Pons (tissue), 1 donor: ENCODE results near the gene PLEKHF1.
"Not testable (repeated sequence)": the region's sequence is repeated elsewhere in the genome, so short reads cannot be mapped to it uniquely, and the experiment has no call there.

Source experiments
- DNase-seq: peaks from one replicate; pipeline ENCODE4 v3.0.0-alpha.2; 2016; ENCODE audit warnings: low spot score

The PLEKHF1 gene

GRCh38 chr19:29664753-29665214, 477 bp upstream of the PLEKHF1 start:
- no peak for DNase-seq

- DNase-seq, result no peak
Observed at GRCh38 chr19:29665826-29666577, 741 bp downstream of the PLEKHF1 start.

- peak; percentile 43 for DNase-seq
Observed at GRCh38 chr19:29666578-29667386, 1.5 kb downstream of the PLEKHF1 start.

GRCh38 chr19:29667387-29667783, 2.1 kb downstream of the PLEKHF1 start:
- no peak for DNase-seq

GRCh38 chr19:29667901-29668341, 2.7 kb downstream of the PLEKHF1 start:
- DNase-seq, result no peak

GRCh38 chr19:29668746-29669609, 3.7 kb downstream of the PLEKHF1 start:
- DNase-seq, result no peak

- no peak for DNase-seq
Observed at GRCh38 chr19:29670255-29670654, 5.0 kb downstream of the PLEKHF1 start.

- not testable (repeated sequence) for DNase-seq
Observed at GRCh38 chr19:29671026-29671392, 5.7 kb downstream of the PLEKHF1 start.

GRCh38 chr19:29671393-29672160, 6.3 kb downstream of the PLEKHF1 start:
- peak; percentile 58 for DNase-seq

- DNase-seq, result no peak
Observed at GRCh38 chr19:29672319-29672932, 7.2 kb downstream of the PLEKHF1 start.

- DNase-seq, result no peak
Observed at GRCh38 chr19:29672933-29673336, 7.7 kb downstream of the PLEKHF1 start.

- no peak for DNase-seq
Observed at GRCh38 chr19:29673451-29674371, 8.4 kb downstream of the PLEKHF1 start.

GRCh38 chr19:29674374-29675119, 9.3 kb downstream of the PLEKHF1 start:
- DNase-seq, result no peak

- DNase-seq, result no peak
Observed at GRCh38 chr19:29675120-29675649, 9.9 kb downstream of the PLEKHF1 start.

GRCh38 chr19:29675650-29676186, 10.5 kb downstream of the PLEKHF1 start:
- DNase-seq, result peak; percentile 92

- DNase-seq, result peak; percentile 29
Observed at GRCh38 chr19:29676586-29676985, 11.3 kb downstream of the PLEKHF1 start.

- no peak for DNase-seq
Observed at GRCh38 chr19:29677001-29677817, 11.9 kb downstream of the PLEKHF1 start.
